Breast epithelium (tissue), 3 donors: ENCODE data around the gene NOP56.

Experiments used
- CTCF ChIP-seq, 3 donors: fragments of 450-650 bp; IDR thresholded peaks; one replicate each; pipeline ENCODE4 v1.5.1; 2016 to 2017; ENCODE audit warnings: antibody characterized with exemption in 3 of 3, mild to moderate bottlenecking in 3 of 3, moderate library complexity in 3 of 3
- POLR2A ChIP-seq: fragments of 450-650 bp; IDR thresholded peaks from one replicate; pipeline ENCODE4 v1.6.1; 2016; ENCODE audit warnings: antibody characterized with exemption, mild to moderate bottlenecking, moderate library complexity

GRCh38 chr20:2619337-2619736 is 33.1 kb upstream of the NOP56 start:
- no peak for TF ChIP-seq CTCF (IDR thresholded peaks at IDR 0.05)
- TF ChIP-seq POLR2A, result no peak
